Endothelial cell (in vitro differentiated cells): Measurements from ENCODE around the gene GUK1. TPM values are rescaled to one million over a fixed set of nuclear protein-coding genes. Genes with fewer than 3 reads are reported as not detected.
A peak's percentile ranks its signal among the peaks of the same experiment; 100 is the strongest.

Source experiments
- DNase-seq: peaks from one replicate; pipeline ENCODE4 v3.0.0; 2021; ENCODE audit warnings: low spot score
- H3K27ac Mint-ChIP-seq: one replicate; pipeline ENCODE4 v1.8.0; 2021; ENCODE audit warnings: mixed read lengths, inconsistent platforms; ENCODE audit not compliant: unreplicated experiment
- H3K27me3 Mint-ChIP-seq: one replicate; pipeline ENCODE4 v1.8.0; 2021; ENCODE audit warnings: mild to moderate bottlenecking, moderate library complexity, mixed read lengths, inconsistent platforms; ENCODE audit not compliant: unreplicated experiment
- H3K36me3 Mint-ChIP-seq: one replicate; pipeline ENCODE4 v1.8.0; 2021; ENCODE audit warnings: mild to moderate bottlenecking, low read depth, mixed read lengths, inconsistent platforms; ENCODE audit not compliant: unreplicated experiment
- H3K4me1 Mint-ChIP-seq: one replicate; pipeline ENCODE4 v1.8.0; 2021; ENCODE audit warnings: mild to moderate bottlenecking, mixed read lengths, inconsistent platforms; ENCODE audit not compliant: unreplicated experiment
- H3K4me3 Mint-ChIP-seq: one replicate; pipeline ENCODE4 v1.8.0; 2021; ENCODE audit warnings: mild to moderate bottlenecking, mixed read lengths, inconsistent platforms; ENCODE audit not compliant: unreplicated experiment
- H3K9me3 Mint-ChIP-seq: one replicate; pipeline ENCODE4 v1.8.0; 2021; ENCODE audit warnings: mixed read lengths, inconsistent platforms; ENCODE audit not compliant: unreplicated experiment
- total RNA-seq: library from RNA; stranded (reverse); fragmentation: NEBNext Ultra II Directional; extraction: Animal tissue kit (Norgen Biotek cat#: 25700); gene quantifications from one replicate; pipeline ENCODE4 v1.2.1, GENCODE V29; 2021; ENCODE audit not compliant: unreplicated experiment
- TF ChIP-seq, protein P1 (sequence below): fragments of 200-600 bp; sonication (generic); IDR thresholded peaks from one replicate; pipeline ENCODE4 v1.5.0; 2021; ENCODE audit warnings: antibody characterized with exemption; ENCODE audit not compliant: unreplicated experiment

The GUK1 gene
- total RNA-seq, 1 donor from 2014 or later, result 280 TPM

DNA sequence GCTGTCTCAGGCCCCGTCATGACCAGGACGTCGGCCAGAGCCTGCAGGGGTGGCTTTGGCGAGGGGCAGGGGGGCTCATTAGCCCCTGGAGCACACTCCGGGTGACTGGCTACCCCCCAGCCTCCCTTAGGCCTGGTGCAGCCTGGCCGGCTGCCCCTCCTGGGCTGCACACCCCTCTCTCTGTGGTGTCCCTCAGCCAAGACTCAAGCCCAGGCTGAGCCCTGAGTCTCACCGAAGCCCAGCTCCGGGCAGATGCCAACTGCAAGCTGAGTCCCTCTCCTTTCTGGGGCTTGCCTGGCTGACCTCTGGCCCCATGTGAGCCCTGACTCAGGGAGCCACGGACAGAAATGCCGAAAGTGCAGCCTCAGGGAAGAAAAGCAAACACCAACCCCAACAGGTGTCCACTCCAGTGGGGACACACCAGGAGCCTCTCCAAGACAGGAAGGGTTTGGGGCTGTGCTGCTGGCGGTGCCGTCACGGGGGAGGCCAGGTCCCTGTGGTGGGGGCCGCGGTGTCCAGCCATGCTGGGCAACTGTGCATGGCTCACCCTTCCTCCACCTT lies 20.2 kb downstream of the GUK1 start:
- no peaks in the 10 kb centered on the region for H3K9me3 Mint-ChIP-seq
- peaks cover 4% of the 10 kb centered on the region for H3K36me3 Mint-ChIP-seq
- no peak overlapping the region for H3K4me3 Mint-ChIP-seq
- H3K27me3 Mint-ChIP-seq, result peaks cover 5% of the 10 kb centered on the region
- TF ChIP-seq, protein P1, sequence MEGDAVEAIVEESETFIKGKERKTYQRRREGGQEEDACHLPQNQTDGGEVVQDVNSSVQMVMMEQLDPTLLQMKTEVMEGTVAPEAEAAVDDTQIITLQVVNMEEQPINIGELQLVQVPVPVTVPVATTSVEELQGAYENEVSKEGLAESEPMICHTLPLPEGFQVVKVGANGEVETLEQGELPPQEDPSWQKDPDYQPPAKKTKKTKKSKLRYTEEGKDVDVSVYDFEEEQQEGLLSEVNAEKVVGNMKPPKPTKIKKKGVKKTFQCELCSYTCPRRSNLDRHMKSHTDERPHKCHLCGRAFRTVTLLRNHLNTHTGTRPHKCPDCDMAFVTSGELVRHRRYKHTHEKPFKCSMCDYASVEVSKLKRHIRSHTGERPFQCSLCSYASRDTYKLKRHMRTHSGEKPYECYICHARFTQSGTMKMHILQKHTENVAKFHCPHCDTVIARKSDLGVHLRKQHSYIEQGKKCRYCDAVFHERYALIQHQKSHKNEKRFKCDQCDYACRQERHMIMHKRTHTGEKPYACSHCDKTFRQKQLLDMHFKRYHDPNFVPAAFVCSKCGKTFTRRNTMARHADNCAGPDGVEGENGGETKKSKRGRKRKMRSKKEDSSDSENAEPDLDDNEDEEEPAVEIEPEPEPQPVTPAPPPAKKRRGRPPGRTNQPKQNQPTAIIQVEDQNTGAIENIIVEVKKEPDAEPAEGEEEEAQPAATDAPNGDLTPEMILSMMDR, result no peak
- peaks cover 39% of the 10 kb centered on the region for H3K4me1 Mint-ChIP-seq
- DNase-seq, result no peak
- H3K27ac Mint-ChIP-seq, result no peak overlapping the region

DNA sequence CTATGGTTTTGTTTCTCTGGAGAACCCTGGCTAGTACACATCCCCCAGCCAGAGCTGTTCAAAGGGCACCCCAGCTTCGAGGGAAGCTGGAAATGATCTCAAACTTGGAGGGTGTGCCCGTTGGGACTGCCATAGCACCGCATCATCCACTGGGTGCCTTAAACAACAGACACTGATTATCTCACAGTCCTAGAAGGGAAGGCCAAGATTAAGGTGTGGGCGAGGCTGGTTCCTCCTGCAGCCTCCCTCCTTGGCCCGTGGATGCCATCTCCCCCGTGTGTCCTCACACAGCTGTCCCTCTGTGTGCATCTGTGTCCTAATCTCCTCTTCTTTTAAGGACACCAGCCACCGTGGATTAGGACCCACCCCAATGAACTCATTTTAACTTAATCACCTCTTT lies 21.3 kb downstream of the GUK1 start:
- TF ChIP-seq, protein P1, result no peak
- H3K4me1 Mint-ChIP-seq, result peaks cover 34% of the 10 kb centered on the region
- H3K27ac Mint-ChIP-seq, result peak overlapping the region; percentile 86
- no peaks in the 10 kb centered on the region for H3K9me3 Mint-ChIP-seq
- peaks cover 6% of the 10 kb centered on the region for H3K27me3 Mint-ChIP-seq
- H3K36me3 Mint-ChIP-seq, result peaks cover 4% of the 10 kb centered on the region
- no peak for DNase-seq
- H3K4me3 Mint-ChIP-seq, result no peak overlapping the region

DNA sequence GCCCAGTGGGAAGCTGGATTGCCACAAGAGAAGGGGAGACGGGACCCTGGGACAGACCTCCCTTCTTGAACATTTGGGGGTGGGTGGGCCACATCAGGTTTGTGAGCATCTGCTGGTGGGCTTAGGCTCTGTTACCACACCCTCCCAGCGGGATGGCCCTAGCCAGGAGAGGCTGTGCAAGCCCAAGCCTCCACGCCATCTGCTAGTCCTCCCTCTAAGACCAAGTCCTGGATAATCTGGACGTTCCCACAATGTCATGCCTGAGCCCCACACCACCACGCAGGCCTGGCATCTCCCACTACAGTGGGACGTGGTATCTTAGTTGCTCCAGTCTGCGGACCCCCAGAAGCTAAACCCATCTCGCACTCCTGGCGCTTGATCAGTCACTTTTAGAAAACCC lies 21.8 kb downstream of the GUK1 start:
- DNase-seq, result no peak
- H3K27ac Mint-ChIP-seq, result peak overlapping the region; percentile 86
- peaks cover 9% of the 10 kb centered on the region for H3K27me3 Mint-ChIP-seq
- TF ChIP-seq, protein P1, result no peak
- no peaks in the 10 kb centered on the region for H3K9me3 Mint-ChIP-seq
- peaks cover 7% of the 10 kb centered on the region for H3K36me3 Mint-ChIP-seq
- no peak overlapping the region for H3K4me3 Mint-ChIP-seq
- H3K4me1 Mint-ChIP-seq, result peaks cover 36% of the 10 kb centered on the region

DNA sequence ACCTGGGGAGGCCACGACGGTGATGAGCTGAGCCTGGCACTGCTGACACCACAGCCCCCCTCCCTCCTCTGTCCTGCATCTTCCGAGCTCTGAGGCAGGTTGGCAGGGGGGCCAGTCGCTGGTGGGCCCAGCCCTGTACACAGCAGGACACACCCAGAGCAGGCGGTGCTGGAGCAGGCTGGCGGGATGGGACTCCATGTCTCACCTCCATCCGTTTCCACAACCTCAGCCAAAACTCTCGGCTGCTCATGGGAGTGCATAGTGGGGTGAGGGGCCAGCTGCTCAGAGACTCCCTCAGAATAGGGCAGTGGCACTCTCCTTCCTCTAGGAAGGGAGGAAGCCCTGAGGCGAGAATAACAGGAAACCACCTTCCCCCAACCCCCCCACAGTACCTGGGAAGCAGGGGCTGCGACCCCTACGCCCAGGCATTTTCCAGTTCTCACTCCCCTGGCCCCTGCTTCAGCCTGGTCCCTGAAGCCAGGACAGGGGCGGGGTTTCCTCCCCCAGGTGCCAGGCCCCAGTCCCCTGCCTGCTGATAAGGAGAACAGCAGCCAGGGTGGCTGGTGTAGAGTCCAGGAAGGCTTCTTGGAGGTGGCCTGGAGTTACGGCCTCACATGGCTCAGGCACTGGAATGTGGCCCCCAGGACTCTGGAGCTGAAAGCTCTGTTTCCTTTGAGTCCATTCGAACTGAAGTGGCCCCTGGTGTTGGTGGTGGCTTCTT lies 22.4 kb downstream of the GUK1 start:
- H3K27ac Mint-ChIP-seq, result peak overlapping the region; percentile 86
- DNase-seq, result no peak

More for the DNA sequence above, 22.4 kb downstream of the GUK1 start:
- Mint-ChIP-seq H3K36me3 (peaks cover 8% of the 10 kb centered on the region), H3K4me3 (no peak overlapping the region), H3K27me3 (peaks cover 10% of the 10 kb centered on the region), H3K9me3 (no peaks in the 10 kb centered on the region), H3K4me1 (peaks cover 34% of the 10 kb centered on the region)
- TF ChIP-seq, protein P1, result no peak
